DMS 273 (cell line): ENCODE results near the gene SLC25A33.
"Not testable (repeated sequence)": the region's sequence is repeated elsewhere in the genome, so short reads cannot be mapped to it uniquely, and the experiment has no call there.

Source experiments
- DNase-seq: peaks from one replicate; lab custom pipeline; 2025; ENCODE audit not compliant: unreplicated experiment; lab: John Stamatoyannopoulos, UW

The SLC25A33 gene

GRCh38 chr1:9618909-9619679 is 79.8 kb downstream of the SLC25A33 start:
- no peak for DNase-seq

- no peak for DNase-seq
Observed at GRCh38 chr1:9621032-9621431, 81.8 kb downstream of the SLC25A33 start.

DNA sequence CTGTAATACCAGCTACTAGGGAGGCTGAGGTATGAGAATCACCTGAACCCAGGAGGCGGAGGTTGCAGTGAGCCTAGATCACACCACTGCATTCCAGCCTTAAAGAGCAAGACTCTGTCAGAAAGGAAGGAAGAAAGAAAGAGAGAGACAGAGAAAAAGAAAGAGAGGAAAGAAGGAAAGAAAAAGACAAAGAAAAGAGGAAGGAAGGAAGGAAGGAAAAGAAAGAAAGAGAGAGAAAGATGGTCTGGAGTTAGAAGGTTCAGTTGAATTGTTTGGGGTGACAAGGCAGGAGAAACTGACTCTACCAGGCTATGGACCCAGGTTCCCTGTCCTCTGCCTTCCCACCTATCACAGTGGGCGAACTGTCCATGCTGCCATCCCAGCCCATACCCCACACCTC is 84.8 kb downstream of the SLC25A33 start:
- no peak for DNase-seq

GRCh38 chr1:9625030-9625429 is 85.8 kb downstream of the SLC25A33 start:
- DNase-seq: not testable (repeated sequence)

- no peak for DNase-seq
Observed at GRCh38 chr1:9626201-9626608, 86.9 kb downstream of the SLC25A33 start.

DNA sequence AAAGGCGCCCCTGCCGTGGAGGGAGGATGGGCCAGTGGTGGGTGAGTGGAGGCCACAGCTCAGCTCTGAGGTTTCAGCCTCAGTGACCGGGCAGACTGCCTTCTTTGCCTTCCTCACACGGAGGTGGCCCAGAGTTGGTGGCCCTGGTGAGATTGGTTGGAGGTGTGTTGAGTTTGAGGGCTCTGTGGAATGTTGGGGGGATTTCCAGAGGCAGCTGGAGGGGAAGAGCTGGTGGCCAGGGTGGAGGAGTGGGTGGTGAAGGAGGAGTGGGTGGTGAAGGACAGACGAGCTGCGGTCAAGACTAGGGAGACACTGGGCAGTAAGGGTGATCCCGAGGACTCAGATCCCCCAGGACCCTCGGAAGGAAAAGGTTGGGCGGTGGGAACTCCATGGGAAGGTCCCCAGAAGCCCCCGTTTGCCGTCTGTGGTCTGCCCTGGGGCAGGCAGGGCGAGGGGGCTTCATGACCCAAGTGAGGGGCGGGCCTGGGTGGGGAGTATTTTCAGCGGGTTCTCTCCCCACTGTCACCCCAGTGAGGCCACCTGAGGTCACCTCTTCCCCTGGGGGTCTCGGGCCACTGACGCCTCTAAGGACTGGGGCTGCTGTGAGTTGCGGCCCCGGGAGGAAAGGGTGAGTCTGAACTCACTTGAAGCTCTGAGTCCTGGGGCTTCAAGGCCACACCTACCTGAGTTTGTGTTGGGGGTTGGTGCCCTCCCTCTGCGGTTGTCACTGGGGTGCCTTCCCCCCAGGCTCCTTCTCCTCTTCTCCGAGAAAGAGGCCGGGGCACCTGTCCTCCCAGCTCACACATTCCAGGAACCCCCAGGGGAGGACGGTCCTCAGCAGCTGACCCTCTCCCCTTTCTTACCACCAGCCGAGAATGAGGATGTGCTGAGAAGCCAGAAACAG is 89.5 kb downstream of the SLC25A33 start:
- no peak for DNase-seq

DNA sequence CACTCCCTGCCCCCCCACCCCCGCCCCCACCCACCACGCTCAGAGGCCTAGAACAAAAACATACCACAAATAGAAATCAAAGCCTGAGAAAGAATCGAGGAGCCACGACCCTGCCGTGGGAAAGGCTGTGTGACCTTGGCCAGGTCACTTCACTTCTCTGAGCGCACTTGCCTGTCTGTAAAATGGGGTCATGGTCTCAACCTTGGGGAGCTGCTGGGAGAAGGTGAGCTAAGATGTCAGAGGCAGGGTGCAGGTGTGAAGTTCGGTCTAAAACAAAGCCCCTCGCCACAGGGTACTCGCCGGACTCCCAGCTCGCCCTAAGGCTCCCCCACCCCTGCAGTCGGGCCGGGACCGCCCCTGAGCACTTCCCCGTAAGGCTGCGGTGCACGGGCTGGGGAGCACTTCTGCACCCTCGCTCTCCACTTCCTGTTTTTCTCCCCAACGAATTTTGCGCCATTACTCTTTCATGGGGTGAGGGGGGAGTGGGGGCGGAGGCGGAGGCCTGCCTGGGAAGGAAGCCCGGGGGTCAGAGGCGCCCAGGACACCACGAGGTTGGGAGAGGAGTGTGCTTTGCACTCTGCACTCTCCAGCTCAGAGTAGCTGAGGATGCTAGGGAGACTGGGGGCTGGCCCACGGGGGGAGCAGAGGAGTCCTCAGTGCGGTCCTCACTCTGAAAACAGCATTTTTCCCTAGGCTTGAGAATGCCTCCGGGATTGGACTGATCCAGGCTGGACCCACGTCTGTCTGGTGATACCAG is 90.4 kb downstream of the SLC25A33 start:
- DNase-seq: no peak

GRCh38 chr1:9630331-9631111 is 91.3 kb downstream of the SLC25A33 start:
- no peak for DNase-seq

- no peak for DNase-seq
Observed at GRCh38 chr1:9631613-9632012, 92.3 kb downstream of the SLC25A33 start.

DNA sequence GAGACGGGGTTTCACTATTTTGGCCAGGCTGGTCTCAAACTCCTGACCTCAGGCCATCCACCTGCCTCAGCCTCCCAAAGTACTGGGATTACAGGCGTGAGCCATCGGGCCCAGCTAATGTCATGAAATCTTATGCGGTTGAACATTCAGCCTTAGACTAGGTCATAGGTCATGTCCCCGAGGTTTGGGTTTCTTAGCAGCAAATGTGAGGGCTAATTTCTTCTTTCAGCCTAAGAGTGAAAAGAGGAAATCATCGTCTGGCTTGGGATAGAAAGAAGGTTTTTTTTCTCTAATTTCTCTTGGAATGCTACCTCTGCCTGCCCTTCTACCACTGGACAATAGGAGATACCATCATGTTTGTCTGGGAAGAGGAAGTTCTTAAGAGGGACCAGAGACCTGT is 94.2 kb downstream of the SLC25A33 start:
- DNase-seq: no peak

DNA sequence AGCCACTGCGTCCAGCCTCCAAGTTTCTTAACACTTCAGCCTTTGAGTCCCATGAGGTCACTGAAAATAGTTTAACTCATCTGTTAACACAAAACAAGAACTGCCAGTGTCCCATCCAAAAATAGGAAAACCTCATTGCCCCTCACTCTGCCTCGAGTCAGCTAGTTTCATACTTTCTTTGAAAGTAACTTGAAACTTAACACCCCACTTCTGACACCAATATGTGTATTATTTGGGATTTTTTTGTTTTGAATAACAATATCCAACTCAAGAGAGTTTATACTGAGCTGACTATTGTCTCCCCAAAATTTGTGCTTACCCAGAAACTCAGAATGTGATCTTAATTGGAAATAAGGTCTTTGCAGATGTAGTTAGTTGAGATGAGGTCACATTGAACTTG is 95.3 kb downstream of the SLC25A33 start:
- no peak for DNase-seq
